ENCODE measurements around the gene SERPINB1.
"Not testable (repeated sequence)": the region's sequence is repeated elsewhere in the genome, so short reads cannot be mapped to it uniquely, and the experiment has no call there.

SERPINB1 gene

GRCh38 chr6:2854396-2854982 is 12.8 kb upstream of the SERPINB1 start:
- peak overlapping the region; percentile 41 to 58 for H3K4me3 ChIP-seq (ENCODE audit: low read depth in 1 of 2, low read length in 2 of 2)
- H3K36me3 ChIP-seq (ENCODE audit: control insufficient read depth in 1 of 2, insufficient read depth in 2 of 2, low read length in 2 of 2): no peaks in the 10 kb centered on the region
- H3K9me3 ChIP-seq (ENCODE audit: control insufficient read depth in 1 of 2, low read length in 2 of 2): no peaks in the 10 kb centered on the region
- peaks cover 17 to 20% of the 10 kb centered on the region in 2 donors for H3K4me1 ChIP-seq (ENCODE audit: control insufficient read depth in 1 of 2, insufficient read depth in 2 of 2, low read length in 2 of 2)
- H3K27ac ChIP-seq (ENCODE audit: low read length): peak overlapping the region; percentile 77
- no peaks in the 10 kb centered on the region for H3K27me3 ChIP-seq (ENCODE audit: low read depth, low read length)

GRCh38 chr6:2853769-2854395 is 12.2 kb upstream of the SERPINB1 start:
- H3K4me3 ChIP-seq (ENCODE audit: low read depth in 1 of 2, low read length in 2 of 2): peak overlapping the region; percentile 41 to 58
- H3K4me1 ChIP-seq (ENCODE audit: control insufficient read depth in 1 of 2, insufficient read depth in 2 of 2, low read length in 2 of 2): peaks cover 14 to 17% of the 10 kb centered on the region in 2 donors
- H3K27ac ChIP-seq (ENCODE audit: low read length): peak overlapping the region; percentile 77
- no peaks in the 10 kb centered on the region for H3K27me3 ChIP-seq (ENCODE audit: low read depth, low read length)
- H3K36me3 ChIP-seq (ENCODE audit: control insufficient read depth in 1 of 2, insufficient read depth in 2 of 2, low read length in 2 of 2): no peaks in the 10 kb centered on the region
- H3K9me3 ChIP-seq (ENCODE audit: control insufficient read depth in 1 of 2, low read length in 2 of 2): no peaks in the 10 kb centered on the region

- H3K27me3 ChIP-seq (ENCODE audit: low read depth, low read length); H3K36me3 ChIP-seq (ENCODE audit: control insufficient read depth in 1 of 2, insufficient read depth in 2 of 2, low read length in 2 of 2); H3K9me3 ChIP-seq (ENCODE audit: control insufficient read depth in 1 of 2, low read length in 2 of 2): not testable (repeated sequence)
- Histone ChIP-seq H3K27ac (ENCODE audit: low read length) (peak overlapping the region; percentile 77), H3K4me3 (ENCODE audit: low read depth in 1 of 2, low read length in 2 of 2) (peak overlapping the region; percentile 41 to 58), H3K4me1 (ENCODE audit: control insufficient read depth in 1 of 2, insufficient read depth in 2 of 2, low read length in 2 of 2) (peaks cover 9 to 12% of the 10 kb centered on the region in 2 donors)
These were observed 11.7 kb upstream of the SERPINB1 start for GRCh38 chr6:2853378-2853768.

- no peak overlapping the region for H3K4me3 ChIP-seq (ENCODE audit: low read depth in 1 of 2, low read length in 2 of 2)
- no peaks in the 10 kb centered on the region for H3K27me3 ChIP-seq (ENCODE audit: low read depth, low read length)
- peaks cover 9 to 12% of the 10 kb centered on the region in 2 donors for H3K4me1 ChIP-seq (ENCODE audit: control insufficient read depth in 1 of 2, insufficient read depth in 2 of 2, low read length in 2 of 2)
- H3K27ac ChIP-seq (ENCODE audit: low read length): no peak overlapping the region
- no peaks in the 10 kb centered on the region for H3K36me3 ChIP-seq (ENCODE audit: control insufficient read depth in 1 of 2, insufficient read depth in 2 of 2, low read length in 2 of 2)
- H3K9me3 ChIP-seq (ENCODE audit: control insufficient read depth in 1 of 2, low read length in 2 of 2): no peaks in the 10 kb centered on the region
These were observed 11.3 kb upstream of the SERPINB1 start for GRCh38 chr6:2852921-2853322.

- no peak overlapping the region for H3K27ac ChIP-seq (ENCODE audit: low read length)
- peaks cover 5 to 12% of the 10 kb centered on the region in 2 donors for H3K4me1 ChIP-seq (ENCODE audit: control insufficient read depth in 1 of 2, insufficient read depth in 2 of 2, low read length in 2 of 2)
- no peaks in the 10 kb centered on the region for H3K9me3 ChIP-seq (ENCODE audit: control insufficient read depth in 1 of 2, low read length in 2 of 2)
- H3K27me3 ChIP-seq (ENCODE audit: low read depth, low read length): no peaks in the 10 kb centered on the region
- H3K36me3 ChIP-seq (ENCODE audit: control insufficient read depth in 1 of 2, insufficient read depth in 2 of 2, low read length in 2 of 2): no peaks in the 10 kb centered on the region
- no peak overlapping the region for H3K4me3 ChIP-seq (ENCODE audit: low read depth in 1 of 2, low read length in 2 of 2)
These were observed 10.8 kb upstream of the SERPINB1 start for GRCh38 chr6:2852514-2852855.

GRCh38 chr6:2851727-2852513 is 10.3 kb upstream of the SERPINB1 start:
- Histone ChIP-seq H3K27ac (ENCODE audit: low read length) (no peak overlapping the region), H3K9me3 (ENCODE audit: control insufficient read depth in 1 of 2, low read length in 2 of 2) (no peaks in the 10 kb centered on the region), H3K27me3 (ENCODE audit: low read depth, low read length) (no peaks in the 10 kb centered on the region), H3K4me3 (ENCODE audit: low read depth in 1 of 2, low read length in 2 of 2) (no peak overlapping the region), H3K4me1 (ENCODE audit: control insufficient read depth in 1 of 2, insufficient read depth in 2 of 2, low read length in 2 of 2) (peaks cover 4 to 12% of the 10 kb centered on the region in 2 donors), H3K36me3 (ENCODE audit: control insufficient read depth in 1 of 2, insufficient read depth in 2 of 2, low read length in 2 of 2) (no peaks in the 10 kb centered on the region)

GRCh38 chr6:2850538-2851113 is 9.0 kb upstream of the SERPINB1 start:
- peaks cover 7 to 12% of the 10 kb centered on the region in 2 donors for H3K4me1 ChIP-seq (ENCODE audit: control insufficient read depth in 1 of 2, insufficient read depth in 2 of 2, low read length in 2 of 2)
- H3K4me3 ChIP-seq (ENCODE audit: low read depth in 1 of 2, low read length in 2 of 2): no peak overlapping the region
- H3K9me3 ChIP-seq (ENCODE audit: control insufficient read depth in 1 of 2, low read length in 2 of 2): no peaks in the 10 kb centered on the region
- no peaks in the 10 kb centered on the region for H3K27me3 ChIP-seq (ENCODE audit: low read depth, low read length)
- no peaks in the 10 kb centered on the region for H3K36me3 ChIP-seq (ENCODE audit: control insufficient read depth in 1 of 2, insufficient read depth in 2 of 2, low read length in 2 of 2)
- H3K27ac ChIP-seq (ENCODE audit: low read length): no peak overlapping the region

GRCh38 chr6:2848851-2849250 is 7.2 kb upstream of the SERPINB1 start:
- Histone ChIP-seq H3K4me3 (ENCODE audit: low read depth in 1 of 2, low read length in 2 of 2) (no peak overlapping the region), H3K27ac (ENCODE audit: low read length) (no peak overlapping the region), H3K36me3 (ENCODE audit: control insufficient read depth in 1 of 2, insufficient read depth in 2 of 2, low read length in 2 of 2) (no peaks in the 10 kb centered on the region), H3K9me3 (ENCODE audit: control insufficient read depth in 1 of 2, low read length in 2 of 2) (no peaks in the 10 kb centered on the region), H3K27me3 (ENCODE audit: low read depth, low read length) (no peaks in the 10 kb centered on the region), H3K4me1 (ENCODE audit: control insufficient read depth in 1 of 2, insufficient read depth in 2 of 2, low read length in 2 of 2) (peaks cover 3 to 4% of the 10 kb centered on the region in 2 donors)

GRCh38 chr6:2845880-2846208 is 4.2 kb upstream of the SERPINB1 start:
- Histone ChIP-seq H3K9me3 (ENCODE audit: control insufficient read depth in 1 of 2, low read length in 2 of 2) (no peaks in the 10 kb centered on the region), H3K4me3 (ENCODE audit: low read depth in 1 of 2, low read length in 2 of 2) (no peak overlapping the region), H3K4me1 (ENCODE audit: control insufficient read depth in 1 of 2, insufficient read depth in 2 of 2, low read length in 2 of 2) (peaks cover 0 to 12% of the 10 kb centered on the region in 2 donors)

GRCh38 chr6:2844008-2844407 is 2.3 kb upstream of the SERPINB1 start:
- no peak overlapping the region for H3K27ac ChIP-seq (ENCODE audit: low read length)

More at GRCh38 chr6:2845880-2846208, 4.2 kb upstream of the SERPINB1 start:
- Histone ChIP-seq H3K36me3 (ENCODE audit: control insufficient read depth in 1 of 2, insufficient read depth in 2 of 2, low read length in 2 of 2) (no peaks in the 10 kb centered on the region), H3K27me3 (ENCODE audit: low read depth, low read length) (no peaks in the 10 kb centered on the region), H3K27ac (ENCODE audit: low read length) (peak overlapping the region; percentile 83)

GRCh38 chr6:2843138-2843740 is 1.6 kb upstream of the SERPINB1 start:
- H3K4me1 ChIP-seq (ENCODE audit: control insufficient read depth in 1 of 2, insufficient read depth in 2 of 2, low read length in 2 of 2): peaks cover 9 to 36% of the 10 kb centered on the region in 2 donors
- H3K27me3 ChIP-seq (ENCODE audit: low read depth, low read length): no peaks in the 10 kb centered on the region
- peaks cover 9 to 11% of the 10 kb centered on the region in 2 donors for H3K36me3 ChIP-seq (ENCODE audit: control insufficient read depth in 1 of 2, insufficient read depth in 2 of 2, low read length in 2 of 2)
- H3K27ac ChIP-seq (ENCODE audit: low read length): no peak overlapping the region
- H3K4me3 ChIP-seq (ENCODE audit: low read depth in 1 of 2, low read length in 2 of 2): no peak overlapping the region
- H3K9me3 ChIP-seq (ENCODE audit: control insufficient read depth in 1 of 2, low read length in 2 of 2): no peaks in the 10 kb centered on the region

More at GRCh38 chr6:2844008-2844407, 2.3 kb upstream of the SERPINB1 start:
- H3K4me3 ChIP-seq (ENCODE audit: low read depth in 1 of 2, low read length in 2 of 2): no peak overlapping the region
- H3K9me3 ChIP-seq (ENCODE audit: control insufficient read depth in 1 of 2, low read length in 2 of 2): no peaks in the 10 kb centered on the region
- H3K36me3 ChIP-seq (ENCODE audit: control insufficient read depth in 1 of 2, insufficient read depth in 2 of 2, low read length in 2 of 2): peaks cover 5 to 7% of the 10 kb centered on the region in 2 donors
- H3K27me3 ChIP-seq (ENCODE audit: low read depth, low read length): no peaks in the 10 kb centered on the region
- H3K4me1 ChIP-seq (ENCODE audit: control insufficient read depth in 1 of 2, insufficient read depth in 2 of 2, low read length in 2 of 2): peaks cover 8 to 30% of the 10 kb centered on the region in 2 donors

All from muscle layer of duodenum (tissue), 2 donors.